ENCODE measurements around the gene BBS1.

DNA sequence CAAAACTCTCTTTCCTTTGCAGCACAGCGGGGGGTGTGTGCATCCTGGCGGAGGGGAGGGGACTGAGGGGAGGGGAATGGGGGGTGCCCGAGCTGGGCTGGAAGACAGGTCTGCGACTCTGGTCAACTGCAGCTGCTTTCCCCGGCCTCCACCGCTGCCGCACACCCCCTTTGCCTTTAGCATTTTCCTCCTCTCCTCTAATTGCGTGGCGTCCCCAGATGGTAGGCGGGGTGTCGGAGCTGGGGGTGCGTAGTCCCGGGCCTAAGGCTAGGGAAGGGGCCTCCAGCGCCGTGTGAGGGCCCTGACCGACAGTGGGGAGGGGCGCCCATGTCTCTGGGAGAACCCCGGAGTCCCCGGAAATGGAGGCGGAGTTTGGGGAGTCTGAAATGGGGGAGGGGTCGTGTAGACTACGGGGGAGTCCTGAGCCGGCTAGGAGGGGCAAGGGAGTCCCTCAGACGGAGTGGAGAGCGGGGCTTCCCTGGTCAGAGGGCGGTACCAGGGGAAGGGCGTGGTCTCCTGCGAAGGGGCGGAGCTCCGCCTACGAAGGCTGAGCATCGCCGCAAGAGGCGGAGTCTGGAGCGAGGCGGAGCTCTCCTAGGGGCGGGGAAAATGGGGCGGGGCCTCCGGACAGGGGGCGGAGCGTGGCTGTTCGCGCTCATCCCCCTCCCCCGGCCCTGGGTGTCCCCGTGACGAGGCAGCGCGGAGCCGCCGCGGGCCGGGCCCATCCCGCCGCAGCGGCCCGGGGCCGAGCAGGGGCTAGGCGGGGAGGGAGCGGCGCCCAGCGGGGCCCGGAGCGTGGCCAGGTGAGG, 44.0 kb upstream of the BBS1 start, which contains the start of gene PELI3:
- TF ChIP-seq GABPA (IDR thresholded peaks at IDR 0.05 in 1 of 2, conservative IDR thresholded peaks at IDR 0.05 in 1 of 2) (peak in 1 of 2 donors; percentile 18), CTCF (IDR thresholded peaks at IDR 0.05; ENCODE audit: low read depth, low read length, missing input control) (no peak), TAF1 (conservative IDR thresholded peaks at IDR 0.05) (no peak), JUND (IDR thresholded peaks at IDR 0.05) (no peak), SP1 (IDR thresholded peaks at IDR 0.05) (peak; percentile 58), RAD21 (IDR thresholded peaks at IDR 0.05) (no peak)
- TF ChIP-seq, protein P1, sequence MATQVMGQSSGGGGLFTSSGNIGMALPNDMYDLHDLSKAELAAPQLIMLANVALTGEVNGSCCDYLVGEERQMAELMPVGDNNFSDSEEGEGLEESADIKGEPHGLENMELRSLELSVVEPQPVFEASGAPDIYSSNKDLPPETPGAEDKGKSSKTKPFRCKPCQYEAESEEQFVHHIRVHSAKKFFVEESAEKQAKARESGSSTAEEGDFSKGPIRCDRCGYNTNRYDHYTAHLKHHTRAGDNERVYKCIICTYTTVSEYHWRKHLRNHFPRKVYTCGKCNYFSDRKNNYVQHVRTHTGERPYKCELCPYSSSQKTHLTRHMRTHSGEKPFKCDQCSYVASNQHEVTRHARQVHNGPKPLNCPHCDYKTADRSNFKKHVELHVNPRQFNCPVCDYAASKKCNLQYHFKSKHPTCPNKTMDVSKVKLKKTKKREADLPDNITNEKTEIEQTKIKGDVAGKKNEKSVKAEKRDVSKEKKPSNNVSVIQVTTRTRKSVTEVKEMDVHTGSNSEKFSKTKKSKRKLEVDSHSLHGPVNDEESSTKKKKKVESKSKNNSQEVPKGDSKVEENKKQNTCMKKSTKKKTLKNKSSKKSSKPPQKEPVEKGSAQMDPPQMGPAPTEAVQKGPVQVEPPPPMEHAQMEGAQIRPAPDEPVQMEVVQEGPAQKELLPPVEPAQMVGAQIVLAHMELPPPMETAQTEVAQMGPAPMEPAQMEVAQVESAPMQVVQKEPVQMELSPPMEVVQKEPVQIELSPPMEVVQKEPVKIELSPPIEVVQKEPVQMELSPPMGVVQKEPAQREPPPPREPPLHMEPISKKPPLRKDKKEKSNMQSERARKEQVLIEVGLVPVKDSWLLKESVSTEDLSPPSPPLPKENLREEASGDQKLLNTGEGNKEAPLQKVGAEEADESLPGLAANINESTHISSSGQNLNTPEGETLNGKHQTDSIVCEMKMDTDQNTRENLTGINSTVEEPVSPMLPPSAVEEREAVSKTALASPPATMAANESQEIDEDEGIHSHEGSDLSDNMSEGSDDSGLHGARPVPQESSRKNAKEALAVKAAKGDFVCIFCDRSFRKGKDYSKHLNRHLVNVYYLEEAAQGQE (IDR thresholded peaks at IDR 0.05): peak; percentile 71
- TF ChIP-seq, protein P2, sequence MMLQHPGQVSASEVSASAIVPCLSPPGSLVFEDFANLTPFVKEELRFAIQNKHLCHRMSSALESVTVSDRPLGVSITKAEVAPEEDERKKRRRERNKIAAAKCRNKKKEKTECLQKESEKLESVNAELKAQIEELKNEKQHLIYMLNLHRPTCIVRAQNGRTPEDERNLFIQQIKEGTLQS (IDR thresholded peaks at IDR 0.05): no peak
- TF ChIP-seq, protein P3, sequence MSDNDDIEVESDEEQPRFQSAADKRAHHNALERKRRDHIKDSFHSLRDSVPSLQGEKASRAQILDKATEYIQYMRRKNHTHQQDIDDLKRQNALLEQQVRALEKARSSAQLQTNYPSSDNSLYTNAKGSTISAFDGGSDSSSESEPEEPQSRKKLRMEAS (IDR thresholded peaks at IDR 0.05): no peak
